GM12878 (cell line): ENCODE results near the gene SPATC1L. TPM values are rescaled to one million over a fixed set of nuclear protein-coding genes. Genes with fewer than 3 reads are reported as not detected.
"Not testable (repeated sequence)": the region's sequence is repeated elsewhere in the genome, so short reads cannot be mapped to it uniquely, and the experiment has no call there.

Experiments
- ATAC-seq: fragments of 200-7000 bp; cut with Tn5 transposase; 3 replicates; pipeline ENCODE4 v1.9.1; 2020; ENCODE audit warnings: mild to moderate bottlenecking, moderate library complexity
- BruUV-seq: library from RNA; stranded (reverse); fragments of 400-500 nt; replicated peaks from 2 replicates; lab custom pipeline; 2021; lab: Mats Ljungman, UMichigan
- CTCF ChIA-PET: fragments of 300-600 bp; sonication (Branson Sonifier 250); formaldehyde crosslinking; extraction: SDS; loops from one replicate; lab custom pipeline; 2021; ENCODE audit warnings: inconsistent platforms; lab: Yijun Ruan, JAX
- POLR2A ChIA-PET: fragments of 350-600 bp; formaldehyde crosslinking; extraction: SDS; loops from one replicate; lab custom pipeline; 2021; ENCODE audit warnings: inconsistent platforms; lab: Charles Lee
- RAD21 ChIA-PET: fragments of 300-600 bp; sonication (Branson Sonifier 250); formaldehyde crosslinking; loops from one replicate; lab custom pipeline; 2023; ENCODE audit warnings: antibody characterized with exemption; ENCODE audit not compliant: unreplicated experiment; lab: Charles Lee
- SMC1A ChIA-PET: fragments of 300-600 bp; sonication (Branson Sonifier 250); formaldehyde crosslinking; loops from one replicate; lab custom pipeline; 2023; ENCODE audit not compliant: unreplicated experiment, uncharacterized antibody; lab: Charles Lee
- DNase-seq: peaks from one replicate; pipeline ENCODE4 v3.0.0-alpha.2; 2011; ENCODE audit warnings: low read depth, low spot score
- FAIRE-seq: peaks from 3 replicates; lab custom pipeline; 2011; peaks lifted over from hg19 to GRCh38; lab: Jason Lieb, UNC
- H2AFZ ChIP-seq: 2 replicates; pipeline ENCODE4 v1.6.0; 2011; ENCODE audit warnings: low read depth, low read length, control low read depth; ENCODE audit not compliant: control insufficient read depth
- H3K27ac ChIP-seq: 2 replicates; pipeline ENCODE4 v1.5.1; 2011; ENCODE audit warnings: control low read depth; ENCODE audit not compliant: control insufficient read depth, insufficient read depth
- H3K27me3 ChIP-seq, 2 experiments: replicated peaks in 1 of 2; 2 replicates each; pipeline versions ENCODE4 v1.6.0 to v1.6.1; 2011; ENCODE audit warnings: low read length in 1 of 2; ENCODE audit not compliant: control insufficient read depth in 2 of 2, insufficient read depth in 2 of 2
- H3K36me3 ChIP-seq, 2 experiments: 2 replicates each; pipeline ENCODE4 v1.5.1; 2011; ENCODE audit warnings: low read length in 1 of 2; ENCODE audit not compliant: control insufficient read depth in 2 of 2, insufficient read depth in 2 of 2
- H3K4me1 ChIP-seq: 2 replicates; pipeline ENCODE4 v1.6.1; 2011; ENCODE audit warnings: mild to moderate bottlenecking, low read length, moderate library complexity, mixed read lengths; ENCODE audit not compliant: control insufficient read depth, insufficient read depth
- H3K4me2 ChIP-seq: 2 replicates; pipeline ENCODE4 v1.6.0; 2011; ENCODE audit warnings: control low read depth; ENCODE audit not compliant: control insufficient read depth, insufficient read depth
- H3K4me3 ChIP-seq: fragments of 200-600 bp; sonication (generic); 2 replicates; pipeline ENCODE4 v1.5.1; 2016
- H3K79me2 ChIP-seq: 2 replicates; pipeline ENCODE4 v1.6.0; 2011; ENCODE audit warnings: low read length; ENCODE audit not compliant: control insufficient read depth, insufficient read depth
- H3K9ac ChIP-seq: 2 replicates; pipeline ENCODE4 v1.8.0; 2011; ENCODE audit warnings: low read length, control low read depth, mixed read lengths; ENCODE audit not compliant: control insufficient read depth, insufficient read depth
- H3K9me3 ChIP-seq: replicated peaks from 3 replicates; pipeline ENCODE4 v1.5.1; 2011; ENCODE audit warnings: mild to moderate bottlenecking, low read length; ENCODE audit not compliant: control insufficient read depth, insufficient read depth
- H4K20me1 ChIP-seq: 2 replicates; pipeline ENCODE4 v1.6.0; 2011; ENCODE audit not compliant: control insufficient read depth, insufficient read depth
- HCFC1 ChIP-seq: fragments of 150-350 bp; IDR thresholded peaks from 2 replicates; pipeline ENCODE4 v1.6.1; 2014; ENCODE audit warnings: low read length
- IKZF2 ChIP-seq, 2 experiments: fragments of 450-650 bp; IDR thresholded peaks; 2 replicates each; pipeline ENCODE4 v1.6.1; 2017; ENCODE audit warnings: mild to moderate bottlenecking in 2 of 2, moderate library complexity in 2 of 2
- MTA3 ChIP-seq: IDR thresholded peaks from 2 replicates; pipeline ENCODE4 v1.6.1; 2012; ENCODE audit warnings: low read length, inconsistent platforms, borderline replicate concordance
- STAT1 ChIP-seq: fragments of 450-650 bp; conservative IDR thresholded peaks from 2 replicates; pipeline ENCODE4 v1.6.1; 2014; ENCODE audit warnings: antibody characterized with exemption, mild to moderate bottlenecking
- WGBS: methylation state at CpG from one replicate; pipeline ENCODE4 v1.1.6; 2016; ENCODE audit warnings: low lambda C conversion rate; ENCODE audit not compliant: insufficient replicate concordance, insufficient coverage; ENCODE audit errors: missing lambda C conversion rate; 5-methylcytosine and 5-hydroxymethylcytosine counted together
- in situ Hi-C: fragments of 300-500 bp; cut with MboI; formaldehyde crosslinking; loops from 9 replicates; pipeline ENCODE4 v1.14.3; 2018; ENCODE audit warnings: mixed read lengths
- intact Hi-C: fragments of 100-400 bp; cut with micrococcal nuclease; formaldehyde crosslinking; loops from one replicate; pipeline ENCODE4 v1.14.2; 2022; ENCODE audit not compliant: unreplicated experiment
- polyA plus RNA-seq, 11 experiments: library from polyadenylated mRNA; depleted of rRNA in 4 of 11; unstranded in 6 of 11; stranded (reverse) in 5 of 11; fragments of >200 nt; fragmentation: Nextera tagmentation in 4 of 11; fragmentation: Illumina TruSeq in 1 of 11; extraction: Ambion mirVana in 4 of 11; extraction: Trizol in 1 of 11; gene quantifications; 1 replicate in 1 of 11; 2 replicates in 10 of 11; pipeline versions ENCODE4 v1.2.1 to v1.2.3, GENCODE V29; 2011 to 2016; ENCODE audit warnings: inconsistent platforms in 2 of 11, missing spikeins in 2 of 11, low read depth in 1 of 11
- total RNA-seq, 4 experiments: library from RNA; depleted of rRNA in 3 of 4; stranded (reverse); fragments of >200 nt in 3 of 4; fragmentation: Illumina TruSeq in 1 of 4; extraction: Trizol in 1 of 4; gene quantifications; 2 replicates each; pipeline versions ENCODE4 v1.2.1 to v1.2.3, GENCODE V29; 2013 to 2021

Gene SPATC1L
- total and polyA plus RNA-seq, 10 of the 15 experiments (the other 5 are each of a cell fraction or from before 2014, with no cell fraction given), result 1.4 to 16.0 (median 7.0) TPM; not detected in 2

- H2AFZ ChIP-seq, result no peak overlapping the region
- ChIA-PET CTCF (interaction anchor here (0.5 to 2.4 kb wide), 7 partner anchors 83 to 497 kb away, joined by 3 to 29 read pairs (median 4); partner anchors contain the start of genes MCM3AP and YBEY), SMC1A (interaction anchor here (2.2 to 2.9 kb wide), 2 partner anchors 12 to 143 kb away, joined by 7 to 15 read pairs; partner anchors contain the start of genes MCM3AP and YBEY), POLR2A (no interaction called here), RAD21 (interaction anchor here (0.7 to 2.4 kb wide), 4 partner anchors 144 to 184 kb away, joined by 3 to 17 read pairs (median 5); partner anchors contain the start of gene YBEY)
- H3K79me2 ChIP-seq, result no peaks in the 10 kb centered on the region
- H3K9me3 ChIP-seq, result no peaks in the 10 kb centered on the region; the same call in 2 of the 3 replicates
- H3K9ac ChIP-seq, result no peak overlapping the region
- no peak for ATAC-seq
- intact Hi-C loops, result loop anchor here (5.0 to 10.0 kb wide), 3 partner anchors 85 to 170 kb away; partner anchors contain the start of genes LSS, MCM3AP and YBEY
- H3K4me3 ChIP-seq, result no peak overlapping the region
- in situ Hi-C loops, result no loop called here
- no peaks in the 10 kb centered on the region for H4K20me1 ChIP-seq
- no peaks in the 10 kb centered on the region; the same call in 1 of the 2 replicates for H3K4me1 ChIP-seq
- no peaks in the 10 kb centered on the region for H3K27me3 ChIP-seq
- TF ChIP-seq MTA3 (no peak), HCFC1 (no peak), STAT1 (no peak), IKZF2 (IDR thresholded peaks at IDR 0.05) (no peak)
- H3K36me3 ChIP-seq, result no peaks in the 10 kb centered on the region
- DNase-seq, result no peak
- no peak for FAIRE-seq
- no peak overlapping the region for H3K4me2 ChIP-seq
- H3K27ac ChIP-seq, result no peak overlapping the region
- 88% methylated on average over 43 of the region's 45 CpGs for WGBS
- BruUV-seq, result no TSS peak
Observed at GRCh38 chr21:46141767-46142581, 42.3 kb downstream of the SPATC1L start.

- H3K79me2 ChIP-seq, CTCF ChIA-PET, H3K9ac ChIP-seq, H3K27ac ChIP-seq, H3K36me3 ChIP-seq, H3K4me1 ChIP-seq, DNase-seq, BruUV-seq, H3K4me3 ChIP-seq, H4K20me1 ChIP-seq, FAIRE-seq, H3K4me2 ChIP-seq, ATAC-seq, POLR2A ChIA-PET, in situ Hi-C loops, H3K27me3 ChIP-seq, H2AFZ ChIP-seq, SMC1A ChIA-PET, H3K9me3 ChIP-seq: not testable (repeated sequence)
- RAD21 ChIA-PET, result interaction anchor here (0.9 kb wide), 1 partner anchor 167 kb away, joined by 3 read pairs; no protein-coding TSS in a partner anchor
- 34% methylated on average over 29 of the region's 29 CpGs for WGBS
- intact Hi-C loops, result loop anchor here (5.0 to 10.0 kb wide), 3 partner anchors 87 to 168 kb away; partner anchors contain the start of genes LSS, MCM3AP and YBEY
Observed at GRCh38 chr21:46140352-46141003, 43.8 kb downstream of the SPATC1L start.
